ENCODE data around the gene PROX2.

PROX2 gene

DNA sequence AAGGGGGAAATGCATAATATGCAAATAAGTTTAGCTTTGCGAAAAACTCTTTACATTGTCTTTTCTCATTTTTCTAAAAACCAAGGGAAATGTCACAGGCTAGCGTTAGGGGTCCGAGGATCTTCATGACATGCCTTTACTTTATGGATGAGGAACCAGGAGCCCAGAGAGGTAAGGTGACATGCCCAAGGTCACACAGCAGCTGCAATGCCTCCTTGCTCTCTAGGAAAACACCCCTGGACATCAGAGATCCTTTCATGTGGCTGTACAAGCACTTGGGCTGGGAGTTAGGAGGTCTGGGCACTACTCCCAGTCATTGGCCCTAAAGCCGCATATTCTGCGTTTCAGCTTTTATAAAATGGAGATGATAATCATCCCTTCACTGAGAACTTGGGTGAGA, 741 bp downstream of the PROX2 start:
- no peak for DNase-seq

DNA sequence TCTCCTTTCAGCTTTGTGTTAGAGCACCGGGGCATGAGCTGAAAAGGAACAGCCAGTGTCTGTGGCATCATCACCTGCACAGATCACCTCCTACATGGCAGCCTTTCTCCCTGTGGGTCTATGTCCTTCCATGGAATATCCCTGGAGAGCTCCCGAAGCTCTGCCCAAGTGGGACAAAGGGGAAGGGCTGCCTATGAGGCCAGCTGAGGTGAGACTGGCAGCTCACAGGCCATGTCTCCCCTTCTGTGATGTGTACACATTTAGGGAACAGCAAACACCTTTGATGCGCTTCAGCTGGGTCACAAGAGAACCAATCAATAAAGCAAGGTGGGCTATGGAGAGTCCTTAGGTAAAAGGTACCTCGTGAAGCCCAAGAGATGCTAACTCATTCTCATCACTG, 4.1 kb downstream of the PROX2 start:
- DNase-seq: no peak

DNA sequence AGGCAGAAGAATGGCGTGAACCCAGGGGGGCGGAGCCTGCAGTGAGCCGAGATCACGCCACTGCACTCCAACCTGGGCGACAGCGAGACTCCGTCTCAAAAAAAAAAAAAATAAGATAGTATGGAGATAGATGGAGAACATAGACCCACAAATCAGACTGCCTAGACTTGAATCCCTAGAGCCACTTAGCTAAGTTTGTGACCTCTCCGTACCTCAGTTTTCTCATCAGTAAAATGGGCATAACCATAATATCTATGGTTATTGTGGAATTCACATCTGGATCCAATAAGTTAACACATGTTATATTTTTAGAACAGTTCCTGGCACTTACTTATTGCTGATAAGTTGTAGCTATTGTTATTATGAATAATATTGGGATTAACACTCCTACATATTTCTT, 7.2 kb downstream of the PROX2 start:
- DNase-seq: no peak

DNA sequence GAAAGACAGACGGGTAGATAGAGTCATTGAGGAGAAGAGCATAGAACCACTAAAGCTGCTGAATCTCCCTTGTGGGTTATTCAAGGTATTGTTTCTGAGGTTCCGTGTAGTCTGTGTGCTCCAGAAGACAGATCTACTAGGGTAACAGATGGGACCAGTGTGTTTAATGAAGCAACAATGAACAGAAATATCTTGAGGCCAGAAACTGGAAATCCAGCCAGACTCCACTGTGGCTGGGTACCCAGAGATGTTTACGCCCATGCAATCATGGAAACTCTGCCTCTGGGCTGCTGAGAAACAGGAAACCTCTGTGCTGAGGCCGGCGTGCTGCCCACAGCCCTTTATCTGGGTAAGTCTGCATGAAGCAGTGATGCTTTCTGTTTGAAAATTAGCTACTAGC, 8.3 kb downstream of the PROX2 start:
- DNase-seq: no peak

DNA sequence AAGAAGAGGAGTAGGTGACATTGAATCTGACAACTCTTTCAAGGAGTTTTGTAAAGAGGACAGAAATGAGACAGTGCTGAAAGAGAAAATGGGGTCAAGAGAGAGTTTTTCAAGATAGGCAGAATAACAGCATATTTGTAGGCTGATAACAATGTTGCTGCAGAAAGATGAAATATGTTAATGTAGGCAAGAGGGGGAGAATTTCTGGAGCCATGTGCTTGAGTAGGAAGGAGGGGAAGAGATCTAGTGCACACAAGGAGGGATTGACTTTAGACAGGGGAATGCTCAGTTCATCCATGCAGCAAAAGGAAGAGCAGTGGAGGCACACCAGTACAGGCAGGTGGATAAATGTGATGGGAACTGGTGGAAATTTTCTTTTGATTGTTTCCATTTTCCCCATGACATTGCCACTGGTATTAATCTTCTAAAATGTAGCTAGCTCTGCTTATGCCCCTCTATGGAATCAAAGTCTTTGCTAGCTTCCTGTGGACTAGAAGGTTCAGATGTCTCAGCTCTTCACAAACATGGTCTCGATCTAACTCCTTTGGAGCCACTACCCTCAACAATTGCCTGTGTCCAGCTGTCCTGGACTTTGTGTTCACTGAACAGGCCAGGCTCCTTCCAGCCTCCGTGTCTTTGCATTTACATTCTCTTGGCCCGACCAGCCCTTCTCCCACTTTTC, 9.1 kb downstream of the PROX2 start:
- no peak for DNase-seq

DNA sequence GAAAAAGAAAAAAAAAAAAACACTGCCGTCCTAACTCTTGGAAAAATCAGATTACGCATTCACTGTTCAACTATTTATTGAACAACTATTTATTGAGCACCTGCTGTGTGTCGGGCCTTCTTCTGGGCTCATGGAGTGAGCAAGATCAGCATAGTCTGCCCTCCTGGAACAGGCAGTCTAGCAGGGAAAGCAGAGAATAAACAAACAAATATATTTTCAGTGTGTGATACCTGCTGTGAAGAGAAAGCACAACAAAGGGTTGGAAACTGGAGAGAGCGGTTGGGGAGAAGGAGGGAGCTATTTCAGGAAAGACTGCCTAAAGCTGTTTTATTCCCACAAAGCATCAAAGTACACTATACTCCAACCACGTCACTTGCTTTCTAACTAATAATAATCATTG, 10.8 kb downstream of the PROX2 start:
- no peak for DNase-seq

DNA sequence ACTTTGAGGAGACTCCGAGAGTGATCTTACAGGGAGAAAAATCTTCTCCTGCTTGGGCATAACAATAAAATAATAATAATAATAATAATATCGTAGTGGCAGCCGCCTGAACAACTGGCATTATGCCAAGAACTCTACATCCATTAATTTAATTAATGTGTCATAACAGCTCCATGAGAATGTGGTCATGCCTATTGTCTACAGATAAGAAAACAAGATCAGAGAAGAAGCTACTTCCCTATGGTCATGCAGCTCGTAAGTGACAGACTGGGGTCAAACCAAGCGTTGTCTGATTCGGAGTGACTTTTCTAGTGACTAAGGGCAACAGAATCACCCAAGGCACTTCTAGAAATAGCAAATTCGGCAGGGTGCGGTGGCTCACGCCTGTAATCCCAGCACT, 11.7 kb downstream of the PROX2 start:
- DNase-seq: no peak

DNA sequence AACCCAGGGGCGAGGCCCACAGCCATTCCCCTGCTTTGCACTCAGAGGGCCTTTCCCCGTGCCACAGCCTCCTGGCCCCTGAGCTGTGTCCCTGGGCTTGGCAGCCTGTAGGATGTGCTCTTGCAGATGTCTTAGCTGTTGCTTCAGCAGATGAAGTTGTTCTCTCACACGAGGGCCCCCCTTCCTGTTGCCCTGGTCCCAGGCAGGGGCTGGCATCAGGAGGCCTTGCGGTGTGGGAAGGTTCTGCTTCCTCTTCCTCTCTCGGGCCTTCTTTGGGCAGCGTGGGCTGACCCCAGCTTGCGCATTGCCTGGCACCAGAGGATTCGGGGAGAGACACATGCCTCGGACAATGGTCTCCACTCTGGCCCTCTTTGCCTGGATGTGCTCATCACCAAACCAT, 12.7 kb downstream of the PROX2 start:
- no peak for DNase-seq

DNA sequence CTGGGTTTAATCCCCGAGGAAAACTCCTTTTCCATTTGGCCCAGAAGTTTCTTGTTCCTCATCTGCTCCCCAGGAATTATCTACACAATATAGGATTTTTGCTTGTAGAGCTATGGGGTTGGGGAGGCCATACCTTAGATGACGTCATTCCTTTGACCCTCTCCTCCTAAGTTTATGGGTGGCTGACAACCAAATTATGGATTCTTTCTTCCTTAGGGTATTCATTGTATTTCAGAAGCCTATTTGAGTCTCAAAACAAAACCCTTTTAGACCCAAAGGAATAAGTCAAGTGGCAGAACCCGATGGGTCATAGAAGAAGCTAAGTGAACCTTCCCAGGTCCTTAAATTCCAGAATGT, 14.2 kb downstream of the PROX2 start:
- DNase-seq: no peak

DNA sequence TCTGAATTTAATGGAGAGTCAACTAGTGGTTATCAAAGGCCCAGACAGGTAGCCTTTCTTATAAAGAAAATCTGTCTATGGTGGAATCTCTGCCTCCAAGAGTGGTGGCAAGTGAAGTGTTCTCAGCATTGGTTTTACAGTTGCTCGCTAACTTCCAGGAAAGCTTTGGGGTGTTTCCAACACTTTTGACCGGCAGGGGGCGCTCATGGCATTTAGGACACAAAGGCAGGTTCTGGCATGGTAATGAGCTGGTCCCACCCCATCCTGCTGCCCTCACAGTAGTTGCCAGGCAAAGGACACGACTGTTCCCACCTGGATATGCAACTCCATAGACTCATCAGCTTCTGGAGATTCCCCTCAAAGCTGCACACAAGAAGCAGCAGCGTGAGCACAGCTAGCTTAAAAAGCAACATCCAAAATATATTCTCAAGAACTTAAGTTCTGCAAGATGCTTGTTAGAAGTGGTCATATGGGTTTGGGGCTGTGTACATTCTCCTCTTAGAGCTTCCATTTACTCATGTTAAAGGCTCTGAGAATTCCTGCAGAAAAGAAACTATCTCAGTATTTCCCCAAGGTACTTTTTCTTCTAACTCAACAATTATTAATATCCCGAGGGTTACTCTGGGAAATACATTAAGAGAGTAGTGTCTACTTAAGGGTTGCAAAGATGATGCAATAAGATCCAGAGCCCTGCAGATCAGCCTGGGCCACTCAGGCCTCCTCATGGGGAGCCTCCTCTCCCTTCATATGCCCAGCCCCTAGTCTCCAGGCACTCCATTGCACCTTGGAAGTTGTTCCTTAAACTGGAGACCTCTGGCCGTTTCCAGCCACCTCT, 14.8 kb downstream of the PROX2 start:
- DNase-seq: peak; percentile 69 to 86

DNA sequence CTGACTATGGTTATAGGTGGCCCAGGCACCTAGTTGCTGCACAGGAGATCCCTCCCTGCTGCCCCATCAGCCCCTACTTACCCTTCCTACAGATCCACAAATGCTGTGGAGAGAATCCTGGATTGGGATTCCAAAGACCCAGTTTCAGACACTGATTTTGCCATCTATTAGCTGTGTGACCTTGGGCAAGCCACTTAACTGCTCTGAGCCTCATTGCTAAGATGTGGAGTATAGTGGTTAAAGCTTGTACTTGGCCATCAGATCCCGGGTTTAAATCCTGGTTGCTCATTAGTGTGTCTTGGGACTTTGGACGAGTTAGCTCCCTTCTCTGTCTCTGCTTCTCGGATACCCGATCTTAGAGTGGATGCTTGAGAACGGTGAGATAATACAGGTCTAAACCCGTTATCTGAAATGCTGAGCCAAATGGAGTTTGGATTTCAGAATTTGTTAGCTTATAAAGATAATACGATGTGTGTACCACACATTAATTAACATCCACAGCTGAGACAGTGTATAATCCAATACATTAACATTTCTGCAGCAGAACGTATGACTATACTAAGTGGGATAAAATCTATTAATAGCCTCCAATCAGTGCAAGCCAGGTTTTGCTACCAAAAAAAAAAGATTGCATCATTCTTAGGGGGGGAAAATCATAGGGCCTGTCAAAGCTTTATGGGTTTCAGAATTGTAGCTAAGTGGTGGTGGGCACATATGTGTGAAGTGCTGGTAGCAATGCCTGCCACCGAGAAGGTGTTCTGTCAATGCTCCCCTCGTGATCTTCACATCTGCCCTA, 16.0 kb downstream of the PROX2 start:
- DNase-seq: no peak

DNA sequence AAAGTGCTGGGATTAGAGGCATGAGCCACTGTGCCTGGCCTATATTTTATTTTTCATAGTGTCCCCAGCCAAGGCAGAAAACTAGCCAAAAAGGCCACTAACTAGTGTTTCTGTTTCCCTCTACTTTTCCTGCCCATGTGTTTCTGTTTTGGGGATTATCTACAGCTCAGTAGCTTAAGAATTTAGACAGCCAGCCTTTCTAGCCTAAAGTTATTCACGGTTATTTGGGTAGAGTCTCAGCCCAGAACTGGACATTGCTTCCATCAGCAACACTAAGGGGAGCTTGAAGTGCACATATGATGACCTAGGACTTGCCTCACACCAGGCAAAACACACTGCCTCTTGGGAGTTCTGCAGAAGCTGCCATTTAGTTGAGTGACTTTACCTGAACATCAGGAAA, 17.9 kb downstream of the PROX2 start:
- no peak for DNase-seq

DNA sequence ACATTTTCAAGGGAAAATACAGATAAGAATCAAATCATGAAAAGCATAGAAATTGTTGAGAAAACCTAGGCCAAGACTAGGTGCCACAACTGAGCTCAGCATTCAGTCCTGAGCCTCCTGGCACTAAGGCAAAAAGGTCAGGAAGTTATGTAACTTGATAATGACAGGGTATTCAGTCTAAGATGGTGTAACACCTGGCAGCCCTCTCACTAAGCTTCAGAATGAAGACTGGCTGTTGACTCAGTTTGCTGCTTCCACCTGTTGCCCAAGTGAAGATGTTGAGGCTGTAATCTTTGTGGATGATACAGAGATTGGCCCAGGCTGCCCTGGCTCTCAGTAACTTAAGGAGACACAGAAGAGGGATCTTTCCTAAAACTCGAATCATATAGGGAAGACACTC, 19.6 kb downstream of the PROX2 start:
- DNase-seq: no peak

DNA sequence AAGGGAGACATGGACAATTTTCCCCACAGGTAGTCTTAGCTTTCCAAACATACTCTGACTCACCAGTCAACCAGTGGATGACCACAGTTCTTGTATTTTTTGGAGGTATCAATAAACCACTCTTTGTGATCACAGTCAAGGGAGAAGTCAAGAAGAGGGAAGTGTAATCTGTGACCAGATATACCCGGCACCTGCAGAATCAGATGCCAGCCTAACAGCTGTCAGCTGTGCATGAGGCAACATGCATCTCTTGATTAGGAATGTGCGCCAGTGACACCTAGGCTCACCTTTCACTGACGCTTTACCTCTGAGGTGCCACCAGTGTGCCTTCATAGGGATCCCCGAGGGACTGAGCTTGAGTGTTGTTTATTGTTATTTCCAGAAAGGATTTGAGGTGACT, 20.0 kb downstream of the PROX2 start:
- DNase-seq: no peak

DNA sequence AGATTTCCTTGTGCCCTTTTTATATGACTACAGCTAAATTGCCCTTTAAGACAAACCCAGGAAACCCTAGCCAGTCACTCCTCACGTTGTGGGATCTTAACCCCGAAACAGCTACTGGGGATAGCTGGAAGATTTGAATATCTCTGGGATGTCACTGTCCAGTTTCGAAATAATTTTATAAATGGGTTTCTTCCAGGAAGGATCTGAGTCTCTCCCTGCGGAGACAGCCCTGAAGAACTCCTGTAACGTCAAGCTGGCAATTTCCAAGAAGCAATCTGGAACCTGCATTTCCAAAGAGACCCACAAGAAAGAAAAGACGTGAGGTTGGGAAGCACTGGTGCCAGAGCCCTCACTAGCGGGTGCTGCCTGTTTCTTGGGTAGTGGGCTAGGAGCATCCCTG, 20.9 kb downstream of the PROX2 start:
- no peak for DNase-seq

DNA sequence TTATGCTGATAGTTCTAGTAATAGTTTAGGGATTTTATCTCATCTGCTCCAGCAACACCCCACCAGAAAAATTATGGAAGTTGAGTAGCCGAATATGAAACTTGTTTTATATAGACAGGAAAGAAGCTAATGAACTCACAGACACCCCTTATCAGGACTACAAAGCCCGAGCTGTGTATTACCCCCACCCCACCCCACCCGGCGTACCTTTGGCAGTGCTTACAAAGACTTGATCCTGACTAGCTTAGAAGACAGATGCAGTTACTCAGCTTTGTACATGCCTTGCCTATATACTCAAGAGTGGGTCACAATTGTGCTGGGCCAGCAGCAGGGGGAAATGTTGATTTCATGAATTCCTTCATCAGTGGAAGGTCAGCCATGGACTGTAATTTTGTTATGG, 22.4 kb downstream of the PROX2 start:
- DNase-seq: no peak

DNA sequence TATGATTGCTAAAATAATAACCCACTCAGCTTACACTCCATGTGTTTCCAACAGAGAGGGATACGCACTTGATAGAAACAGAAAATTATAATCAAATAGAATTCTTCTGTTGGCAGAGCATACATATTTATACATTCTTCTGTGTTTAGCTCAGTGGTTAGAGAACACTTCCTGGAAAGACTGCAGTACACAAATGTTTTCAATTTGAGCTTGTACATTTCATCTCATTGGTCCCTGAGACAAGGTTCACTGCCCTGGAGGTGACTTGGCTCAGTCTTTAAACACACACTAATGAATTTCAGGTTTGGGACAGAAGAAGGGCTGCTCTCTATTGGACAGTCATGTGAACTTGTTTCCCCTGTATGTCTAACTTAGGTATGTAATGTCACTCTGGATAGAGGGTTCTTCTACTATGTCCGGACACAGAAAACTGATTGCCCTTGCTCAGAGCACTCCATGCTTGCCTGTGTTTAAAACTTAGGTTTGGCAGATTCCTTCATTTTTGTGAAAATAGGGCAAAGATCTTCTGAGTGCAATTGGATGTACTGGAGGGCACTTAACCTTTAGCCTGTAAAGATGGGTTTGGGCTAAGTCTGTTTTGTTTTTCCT, 22.9 kb downstream of the PROX2 start:
- no peak for DNase-seq

DNA sequence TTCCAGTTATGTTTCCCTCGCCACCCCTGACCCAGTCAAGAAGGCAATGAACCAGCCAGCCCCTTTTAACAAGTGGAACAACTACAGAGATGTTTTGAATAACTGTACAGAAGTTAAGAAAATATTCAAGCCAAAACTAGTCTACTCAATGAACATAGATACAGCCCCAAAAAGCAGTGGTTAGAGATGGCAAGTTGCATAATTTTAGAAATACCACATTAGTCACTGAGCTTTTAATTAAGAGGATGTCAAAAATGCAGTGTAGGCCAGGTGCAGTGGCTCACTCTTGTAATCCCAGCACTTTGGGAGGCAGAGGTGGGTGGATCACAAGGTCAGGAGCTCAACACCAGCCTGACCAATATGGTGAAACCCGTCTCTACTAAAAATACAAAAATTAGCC, 27.2 kb downstream of the PROX2 start:
- no peak for DNase-seq

DNA sequence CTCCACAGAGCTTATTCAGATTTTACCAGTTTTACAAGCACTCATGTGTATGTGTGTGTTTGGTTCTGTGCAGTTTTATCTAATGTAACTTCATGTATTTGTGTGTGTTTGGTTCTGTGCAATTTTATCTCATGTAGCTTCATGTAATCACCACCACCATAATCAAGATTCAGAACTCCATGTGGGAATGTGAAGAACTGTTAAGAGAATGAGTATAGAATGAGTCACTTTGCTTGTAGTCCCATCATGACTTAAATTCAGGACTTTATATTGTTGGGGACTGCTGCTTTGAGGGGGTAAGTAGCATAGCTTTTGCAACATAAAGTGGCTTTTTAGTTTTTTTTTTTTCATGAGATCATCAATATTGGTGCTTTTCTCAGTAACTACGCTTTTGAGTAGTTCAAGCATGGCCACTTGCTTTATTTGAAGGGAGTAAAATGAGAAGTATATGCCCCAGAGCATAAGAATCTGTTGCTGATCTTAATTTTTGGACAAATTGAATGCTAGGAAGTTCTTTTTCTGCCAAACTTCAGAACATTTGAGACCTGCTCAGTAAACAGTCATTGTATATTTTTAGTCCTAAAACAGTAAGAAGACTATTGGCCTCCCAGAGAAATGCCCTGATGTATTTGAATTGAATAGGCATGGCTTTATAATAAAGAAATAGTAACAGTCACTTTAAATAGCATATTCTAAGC, 28.8 kb downstream of the PROX2 start:
- DNase-seq: no peak

DNA sequence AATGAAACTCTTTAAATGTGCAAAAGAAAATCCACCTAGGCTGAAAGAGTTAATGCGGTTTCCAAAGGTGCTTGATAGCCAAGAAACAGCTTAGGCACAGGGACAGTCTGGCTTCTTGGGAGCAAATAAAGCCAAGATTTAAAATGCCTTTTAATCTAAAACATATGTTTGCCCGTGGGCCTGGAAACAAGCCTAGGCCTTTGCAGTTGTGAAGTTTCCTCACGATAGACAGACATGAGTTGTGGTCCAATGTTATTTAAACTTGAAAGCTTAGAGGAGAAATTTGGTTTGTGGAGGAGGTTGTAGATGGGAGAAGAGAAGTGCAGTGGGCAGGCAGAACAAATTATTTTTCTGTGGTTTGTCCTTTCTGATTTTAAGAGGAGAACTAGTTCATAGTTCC, 29.8 kb downstream of the PROX2 start:
- no peak for DNase-seq

DNA sequence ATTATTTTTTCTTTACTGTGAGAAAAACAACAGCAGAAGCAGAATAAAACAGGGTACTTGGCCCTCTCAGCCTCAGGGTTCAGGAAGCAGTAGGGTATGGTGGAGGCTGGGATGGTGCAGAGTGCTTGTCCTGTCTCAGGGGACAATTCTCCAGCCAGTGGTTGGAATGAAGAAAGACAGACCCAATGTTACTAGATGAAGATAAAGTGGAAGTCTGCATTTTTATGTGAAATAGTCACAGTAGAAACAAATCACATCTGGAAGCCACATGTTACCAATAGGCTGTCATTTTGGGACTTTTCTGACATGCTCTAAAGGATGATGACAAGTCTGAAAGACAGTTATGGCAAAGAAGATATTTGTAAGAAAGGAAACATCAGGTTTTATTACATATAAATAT, 32.3 kb downstream of the PROX2 start:
- no peak for DNase-seq

DNA sequence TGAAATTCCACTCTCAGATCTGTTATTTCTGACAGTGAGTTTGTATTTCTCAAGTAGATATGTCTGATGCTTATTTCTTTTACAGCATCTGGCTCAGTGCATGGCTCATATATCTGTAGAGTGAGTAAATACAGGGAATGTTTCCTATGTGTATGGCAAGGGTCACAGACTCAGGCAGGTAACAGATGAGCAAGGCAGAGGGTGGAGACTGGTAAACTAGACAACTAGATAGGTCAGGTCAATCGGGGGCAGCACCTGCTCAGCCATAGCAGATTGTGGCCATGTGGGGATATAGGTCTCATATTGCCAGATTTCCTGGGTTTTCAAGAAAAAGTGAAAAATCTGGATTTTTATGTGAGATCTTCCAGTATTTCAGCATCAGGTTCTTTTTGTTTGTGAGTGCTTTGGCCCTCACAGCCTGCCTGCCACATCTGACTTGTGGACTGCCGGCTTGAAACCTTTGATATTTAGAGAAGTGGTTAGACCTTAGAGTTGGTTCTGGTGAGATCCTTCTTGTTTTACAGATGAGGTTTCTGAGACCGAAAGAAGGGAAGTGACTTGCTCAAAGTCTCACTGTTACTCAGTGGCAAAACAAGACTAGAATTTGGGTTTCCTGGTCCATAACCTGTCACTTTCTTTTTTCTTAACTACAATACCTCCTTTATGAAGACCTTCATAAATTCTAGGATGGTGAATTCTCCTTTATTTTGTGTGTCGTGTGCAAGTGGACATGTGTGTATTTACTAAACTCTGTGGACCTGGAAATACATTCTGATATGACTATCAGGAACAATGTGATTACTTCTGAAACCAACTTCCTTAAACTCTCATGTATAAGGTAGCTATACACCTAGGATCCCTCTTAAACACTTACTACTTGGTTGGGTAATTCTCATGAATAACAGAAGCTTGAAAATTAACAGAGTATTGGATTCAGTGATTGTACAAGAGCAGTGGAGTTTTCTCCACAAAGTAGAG, 34.4 kb downstream of the PROX2 start:
- no peak for DNase-seq

All from NCI-H187 (cell line).